SK-N-SH (cell line): ENCODE results near the gene SH2D5. TPM values are rescaled to one million over a fixed set of nuclear protein-coding genes. Genes with fewer than 3 reads are reported as not detected.

ENCODE experiments used
- CTCF ChIA-PET: fragments of 300-600, 350-600 bp; formaldehyde crosslinking; extraction: SDS; loops from one replicate; lab custom pipeline; 2021; lab: Yijun Ruan, JAX
- POLR2A ChIA-PET: fragments of 350-600 bp; sonication (Branson Sonifier 250); formaldehyde crosslinking; extraction: SDS; loops from one replicate; lab custom pipeline; 2020; ENCODE audit warnings: antibody characterized with exemption, inconsistent platforms; lab: Yijun Ruan, JAX
- DNase-seq: peaks from one replicate; pipeline ENCODE4 v3.0.0; 2012
- H2AFZ ChIP-seq: fragments of 200-600 bp; sonication (generic); 2 replicates; pipeline ENCODE4 v1.8.1; 2016; ENCODE audit warnings: antibody characterized with exemption, mild to moderate bottlenecking, low read depth
- H3F3A ChIP-seq: fragments of 200-600 bp; sonication (generic); replicated peaks from 2 replicates; pipeline ENCODE3; 2016; ENCODE audit warnings: antibody characterized with exemption, mild to moderate bottlenecking; ENCODE audit not compliant: insufficient read depth
- H3K27ac ChIP-seq, 2 experiments: fragments of 200-500 bp in 1 of 2; fragments of 200-600 bp in 1 of 2; sonication (Bioruptor generic) in 1 of 2; sonication (generic), shearing (Covaris generic) in 1 of 2; 2 replicates each; pipeline versions ENCODE4 v1.5.1 to v1.6.1; 2014 to 2016; ENCODE audit warnings: low read depth in 2 of 2, inconsistent platforms in 1 of 2, low read length in 1 of 2, mild to moderate bottlenecking in 1 of 2, mixed read lengths in 1 of 2
- H3K27me3 ChIP-seq: fragments of 200-600 bp; sonication (generic), shearing (Covaris generic); 2 replicates; pipeline ENCODE4 v1.6.1; 2016; ENCODE audit warnings: mixed run types; ENCODE audit not compliant: insufficient read depth
- H3K36me3 ChIP-seq, 2 experiments: fragments of 200-500 bp in 1 of 2; fragments of 200-600 bp in 1 of 2; sonication (Bioruptor generic) in 1 of 2; sonication (generic) in 1 of 2; replicated peaks in 1 of 2; 2 replicates each; pipeline versions ENCODE3 to v1.5.1; 2014 to 2016; ENCODE audit warnings: low read length in 1 of 2, mild to moderate bottlenecking in 1 of 2; ENCODE audit not compliant: insufficient read depth in 2 of 2, control insufficient read depth in 1 of 2
- H3K4me1 ChIP-seq, 2 experiments: fragments of 200-500 bp in 1 of 2; fragments of 200-600 bp in 1 of 2; sonication (Bioruptor generic) in 1 of 2; sonication (generic), shearing (Covaris generic) in 1 of 2; 2 replicates each; pipeline versions ENCODE4 v1.5.1 to v1.6.1; 2014 to 2016; ENCODE audit warnings: low read depth in 1 of 2, low read length in 1 of 2, mixed run types in 1 of 2; ENCODE audit not compliant: insufficient read depth in 2 of 2, control insufficient read depth in 1 of 2
- H3K4me2 ChIP-seq: fragments of 200-600 bp; sonication (generic), shearing (Covaris generic); 2 replicates; pipeline ENCODE4 v1.6.1; 2017; ENCODE audit warnings: mixed run types
- H3K4me3 ChIP-seq, 2 experiments: fragments of 200-500 bp in 1 of 2; fragments of 200-600 bp in 1 of 2; sonication (Bioruptor generic) in 1 of 2; sonication (generic), shearing (Covaris generic) in 1 of 2; 2 replicates each; pipeline versions ENCODE4 v1.5.1 to v1.8.1; 2014 to 2016; ENCODE audit warnings: low read depth in 2 of 2, inconsistent platforms in 1 of 2, low read length in 1 of 2, mild to moderate bottlenecking in 1 of 2, mixed read lengths in 1 of 2, moderate library complexity in 1 of 2
- H3K79me2 ChIP-seq: fragments of 200-600 bp; sonication (generic); 2 replicates; pipeline ENCODE4 v1.8.1; 2017; ENCODE audit warnings: mild to moderate bottlenecking; ENCODE audit not compliant: insufficient read depth
- H3K9ac ChIP-seq: fragments of 200-600 bp; sonication (generic); 2 replicates; pipeline ENCODE4 v1.6.1; 2017; ENCODE audit warnings: mixed run types
- H3K9me2 ChIP-seq: fragments of 200-600 bp; sonication (generic); 2 replicates; pipeline ENCODE4 v1.6.1; 2017; ENCODE audit warnings: mixed run types
- H3K9me3 ChIP-seq: fragments of 200-600 bp; sonication (generic); 2 replicates; pipeline ENCODE4 v1.6.1; 2017; ENCODE audit warnings: mixed run types, mild to moderate bottlenecking, moderate library complexity
- H4K20me1 ChIP-seq: fragments of 200-600 bp; sonication (generic); 2 replicates; pipeline ENCODE4 v1.6.1; 2017; ENCODE audit warnings: mild to moderate bottlenecking, mixed run types; ENCODE audit not compliant: insufficient read depth
- ELF1 ChIP-seq: IDR thresholded peaks from 2 replicates; pipeline ENCODE4 v1.4.0; 2012
- EP300 ChIP-seq, 2 experiments: IDR thresholded peaks; 2 replicates each; pipeline versions ENCODE4 v1.4.0 to v1.6.1; 2012; ENCODE audit warnings: borderline replicate concordance in 1 of 2, low read depth in 1 of 2, low read length in 1 of 2
- EZH2phosphoT487 ChIP-seq: fragments of 200-600 bp; sonication (generic); IDR thresholded peaks from 2 replicates; pipeline ENCODE4 v1.6.1; 2017; ENCODE audit warnings: low read depth, mixed run types, mild to moderate bottlenecking, antibody characterized with exemption, moderate library complexity, borderline replicate concordance
- JUND ChIP-seq: IDR thresholded peaks from 2 replicates; pipeline ENCODE4 v1.4.0; 2012
- MXI1 ChIP-seq: IDR thresholded peaks from 2 replicates; pipeline ENCODE4 v1.6.1; 2012; ENCODE audit warnings: mild to moderate bottlenecking, low read depth, low read length, improper control_type of control experiment
- POLR2AphosphoS5 ChIP-seq: IDR thresholded peaks from 2 replicates; pipeline ENCODE4 v1.6.1; 2012; ENCODE audit warnings: low read depth, low read length
- RAD21 ChIP-seq: IDR thresholded peaks from 2 replicates; pipeline ENCODE4 v1.6.1; 2012; ENCODE audit warnings: mild to moderate bottlenecking, low read length
- REST ChIP-seq: IDR thresholded peaks from 2 replicates; pipeline ENCODE4 v1.6.1; 2012; ENCODE audit warnings: mild to moderate bottlenecking, low read depth, low read length, moderate library complexity
- RFX5 ChIP-seq: IDR thresholded peaks from 2 replicates; pipeline ENCODE4 v1.6.1; 2012; ENCODE audit warnings: mild to moderate bottlenecking, improper control_type of control experiment, low read length
- RXRA ChIP-seq: IDR thresholded peaks from 2 replicates; pipeline ENCODE4 v1.4.0; 2012; ENCODE audit warnings: low read depth, mild to moderate bottlenecking, borderline replicate concordance
- TCF12 ChIP-seq: IDR thresholded peaks from 2 replicates; pipeline ENCODE4 v1.4.0; 2012
- USF1 ChIP-seq: IDR thresholded peaks from 2 replicates; pipeline ENCODE4 v1.4.0; 2012; ENCODE audit warnings: low read depth, borderline replicate concordance
- WGBS: methylation state at CpG from one replicate; pipeline ENCODE4 v1.1.6; 2017; ENCODE audit warnings: low lambda C conversion rate; 5-methylcytosine and 5-hydroxymethylcytosine counted together
- polyA plus RNA-seq, 3 experiments: library from polyadenylated mRNA; depleted of rRNA; stranded (reverse); fragments of >200 nt; gene quantifications; 2 replicates each; pipeline ENCODE4 v1.2.3, GENCODE V29; 2012

Gene SH2D5
- polyA plus RNA-seq, 1 of the 3 experiments (the other 2 are of a cell fraction), result 6.1 TPM

- no peak for TF ChIP-seq JUND
- TF ChIP-seq REST, result no peak
- no peak for TF ChIP-seq ELF1
- TF ChIP-seq POLR2AphosphoS5, result no peak
- no peak for TF ChIP-seq RAD21
Measured at GRCh38 chr1:20733360-20733975, 965 bp upstream of the SH2D5 start (continued).

- H3K9me2 ChIP-seq, result no peaks in the 10 kb centered on the region
- peaks cover 7 to 17% of the 10 kb centered on the region in 2 experiments; a peak in 2 of 4 replicates for H3K4me1 ChIP-seq
- H3K27me3 ChIP-seq, result no peaks in the 10 kb centered on the region
- peak overlapping the region; percentile 60; the same call in 1 of the 2 replicates for H2AFZ ChIP-seq
- POLR2A ChIA-PET, result interaction anchor here (1.1 kb wide), 1 partner anchor 14 kb away, joined by 3 read pairs; no protein-coding TSS in a partner anchor
- 0% methylated on average over 26 of the region's 55 CpGs for WGBS
- H3K9ac ChIP-seq, result peak overlapping the region; percentile 79
- peak; percentile 96 for DNase-seq
- peaks cover 21% of the 10 kb centered on the region for H3F3A ChIP-seq
- H3K9me3 ChIP-seq, result no peaks in the 10 kb centered on the region
- TF ChIP-seq USF1 (0 out of 2 replicates have a peak, but pooled peaks have one; percentile 33), EP300 (IDR thresholded peaks at IDR 0.05; ENCODE audit: borderline replicate concordance in 1 of 2, low read depth in 1 of 2, low read length in 1 of 2) (no peak), RFX5 (no peak), TCF12 (no peak), RXRA (no peak), MXI1 (0 out of 2 replicates have a peak, but pooled peaks have one; percentile 33), EZH2phosphoT487 (no peak)
- TF ChIP-seq, all 33 proteins: peak for 2
- Histone ChIP-seq H3K79me2 (no peaks in the 10 kb centered on the region; the same call in 1 of the 2 replicates), H3K27ac (peak overlapping the region in 1 of 2 experiments; percentile 90; a peak in 2 of 4 replicates), H4K20me1 (no peaks in the 10 kb centered on the region), H3K4me3 (peak overlapping the region; percentile 57 to 68), H3K36me3 (peaks cover 1 to 13% of the 10 kb centered on the region in 2 experiments), H3K4me2 (peak overlapping the region; percentile 96)
- CTCF ChIA-PET, result interaction anchor here (0.6 to 2.0 kb wide), 7 partner anchors 9 to 478 kb away, joined by 3 to 11 read pairs (median 3); partner anchors contain the start of gene KIF17
Measured at GRCh38 chr1:20732071-20732587, 374 bp downstream of the SH2D5 start.
